GM18508 (cell line): ENCODE data around the gene CBFB.
"Not testable (repeated sequence)": the region's sequence is repeated elsewhere in the genome, so short reads cannot be mapped to it uniquely, and the experiment has no call there.

Source experiments
- ATAC-seq: cut with Tn5 transposase; IDR thresholded peaks from one replicate; pipeline ENCODE4 v1.9.1; 2021; ENCODE audit warnings: moderate number of reproducible peaks; ENCODE audit not compliant: insufficient read depth, unreplicated experiment

CBFB gene

DNA sequence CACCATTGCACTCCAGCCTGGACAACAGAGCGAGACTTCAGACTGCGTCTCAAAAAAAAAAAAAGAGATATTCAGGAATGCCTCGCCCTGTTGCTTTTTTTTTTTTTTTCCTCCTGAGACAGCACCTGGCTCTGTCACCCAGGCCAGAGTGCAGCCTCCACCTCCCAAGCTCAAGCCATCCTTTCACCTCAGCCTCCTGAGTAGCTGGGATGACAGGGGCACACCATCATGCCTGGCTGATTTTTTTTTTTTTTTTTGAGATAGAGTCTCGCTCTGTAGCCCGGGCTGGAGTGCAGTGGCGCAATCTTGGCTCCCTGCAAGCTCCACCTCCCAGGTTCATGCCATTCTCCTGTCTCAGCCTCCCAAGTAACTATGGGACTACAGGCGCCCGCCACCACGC lies 88.8 kb downstream of the CBFB start:
- ATAC-seq = no peak

DNA sequence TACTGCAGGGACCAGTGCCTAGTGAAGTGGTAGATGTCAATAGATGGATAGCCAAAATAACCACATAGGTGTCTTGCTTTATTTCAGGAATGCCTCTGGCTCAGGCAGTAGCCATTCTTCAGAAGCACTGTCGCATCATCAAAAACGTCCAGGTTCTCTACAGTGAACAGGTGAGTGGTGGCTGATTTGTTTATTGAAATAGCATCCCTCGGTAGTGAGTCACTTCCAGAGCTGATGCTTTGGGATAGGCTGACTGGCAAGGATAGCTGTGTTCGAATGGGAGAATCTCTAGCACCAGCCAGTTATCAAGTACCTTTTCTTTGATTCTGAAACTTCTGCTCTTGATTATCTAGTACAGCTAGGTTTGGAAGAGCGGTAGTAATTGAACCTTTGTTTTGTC lies 91.1 kb downstream of the CBFB start:
- ATAC-seq = no peak

DNA sequence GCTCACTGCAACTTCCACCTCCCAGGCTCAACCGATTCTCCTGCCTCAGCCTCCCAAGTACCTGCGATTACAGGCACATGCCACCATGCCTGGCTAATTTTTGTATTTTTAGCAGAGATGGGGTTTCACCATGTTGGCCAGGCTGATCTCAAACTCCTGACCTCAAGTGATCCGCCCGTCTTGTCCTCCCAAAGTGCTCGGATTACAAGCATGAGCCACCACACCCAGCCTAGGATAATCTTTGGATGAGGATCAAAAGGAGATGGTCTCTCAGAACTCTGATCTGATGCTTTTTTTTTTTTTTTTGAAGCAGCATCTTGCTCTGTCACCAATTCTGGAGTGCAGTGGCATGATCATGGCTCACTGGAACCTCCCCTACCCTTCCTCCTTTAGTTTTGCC lies 93.8 kb downstream of the CBFB start:
- ATAC-seq = not testable (repeated sequence)

DNA sequence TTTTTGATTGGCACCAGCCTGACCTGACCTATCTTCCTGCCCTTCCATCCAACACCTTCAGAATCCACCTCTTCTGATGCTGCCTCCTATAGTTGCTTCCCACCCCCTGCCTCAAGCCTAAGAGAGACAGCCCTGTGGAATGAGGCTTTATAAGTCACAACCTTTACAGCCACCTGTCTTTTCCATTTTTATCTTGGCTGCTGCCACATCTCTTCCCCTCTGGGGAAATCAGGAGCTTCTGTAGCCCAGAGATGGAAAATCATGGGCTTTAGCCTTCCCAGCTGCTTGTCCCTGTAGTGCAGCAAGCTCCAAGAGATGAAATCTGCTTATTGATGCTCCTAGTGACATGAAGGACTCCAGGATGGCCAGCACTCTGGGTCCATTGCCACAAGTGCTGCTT lies 99.5 kb downstream of the CBFB start:
- no peak for ATAC-seq

DNA sequence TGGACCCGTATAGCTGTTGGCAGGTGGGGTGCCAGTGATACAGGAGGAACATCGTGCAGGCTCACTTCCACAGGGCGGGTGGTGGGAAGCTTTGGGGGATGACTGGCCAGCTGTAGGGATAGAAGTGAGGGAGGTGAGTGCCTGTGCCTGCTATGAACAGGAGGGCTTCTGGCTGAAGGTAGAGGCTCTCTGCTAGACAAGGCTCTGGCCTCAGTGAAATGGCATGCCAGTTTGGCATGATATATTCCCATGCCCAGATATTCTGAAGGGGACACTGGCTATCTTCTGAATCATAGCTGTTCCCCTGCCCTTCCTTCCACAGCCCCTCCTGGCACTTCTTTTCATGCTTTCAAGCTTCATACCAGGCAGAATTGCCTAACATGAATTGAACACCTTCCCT lies 99.9 kb downstream of the CBFB start:
- no peak for ATAC-seq

DNA sequence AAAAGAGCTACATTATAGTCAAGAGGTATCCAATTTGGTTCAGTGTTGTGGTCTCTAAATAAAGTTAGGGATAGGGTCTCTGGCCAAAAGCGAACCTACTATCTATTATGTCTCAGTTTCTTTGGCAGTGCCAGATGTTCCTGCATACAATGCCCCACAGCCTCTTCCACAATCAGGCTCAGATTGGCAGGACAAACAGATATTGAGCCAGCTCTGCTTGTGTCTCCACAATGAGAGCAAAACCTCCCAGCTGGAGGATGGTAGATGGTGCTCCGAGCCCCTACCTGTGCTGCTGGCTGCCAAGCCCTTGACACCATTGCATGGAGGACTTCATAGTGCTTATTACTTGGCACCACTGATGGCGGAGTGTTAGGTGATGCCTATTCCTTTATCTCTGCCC lies 100.5 kb downstream of the CBFB start:
- no peak for ATAC-seq

DNA sequence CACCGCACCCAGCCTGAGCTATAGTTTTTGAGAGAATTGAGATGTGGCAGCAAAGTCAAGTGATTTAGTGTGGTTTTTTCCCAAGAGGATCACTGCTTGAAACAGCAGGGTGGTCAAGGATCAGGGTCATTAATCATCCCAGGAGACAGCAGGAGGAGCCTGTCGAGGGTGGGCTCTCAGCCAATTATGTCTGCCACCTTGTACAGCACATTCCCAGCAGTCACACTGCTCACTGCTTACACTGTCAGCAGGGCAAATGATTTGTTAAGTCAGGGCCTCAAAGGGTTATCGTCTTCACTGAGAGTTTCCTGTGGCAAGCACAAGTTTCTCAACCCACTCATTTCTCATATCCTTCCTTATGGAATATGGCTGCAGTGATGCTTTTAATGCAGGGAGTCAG lies 108.7 kb downstream of the CBFB start:
- ATAC-seq = no peak

DNA sequence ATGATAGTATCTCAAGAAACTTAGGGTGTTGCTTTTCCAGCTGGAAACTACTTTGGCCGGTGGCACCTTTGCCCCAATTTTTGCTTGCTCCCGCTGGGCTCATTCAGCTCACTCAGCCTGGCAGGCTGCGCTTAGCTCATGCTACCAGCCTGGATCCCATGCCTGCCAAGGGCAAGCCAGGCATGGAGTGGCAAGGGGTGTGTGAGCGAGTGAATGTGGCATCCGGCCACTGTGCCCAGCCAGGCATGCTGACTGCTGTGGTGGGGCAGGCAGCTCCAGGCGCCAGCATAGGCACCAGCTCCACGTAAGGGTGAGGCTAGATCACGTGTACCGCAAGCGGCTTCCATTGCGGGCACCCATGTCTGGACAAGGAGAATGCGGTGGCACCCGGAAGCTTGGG lies 112.4 kb downstream of the CBFB start:
- no peak for ATAC-seq

DNA sequence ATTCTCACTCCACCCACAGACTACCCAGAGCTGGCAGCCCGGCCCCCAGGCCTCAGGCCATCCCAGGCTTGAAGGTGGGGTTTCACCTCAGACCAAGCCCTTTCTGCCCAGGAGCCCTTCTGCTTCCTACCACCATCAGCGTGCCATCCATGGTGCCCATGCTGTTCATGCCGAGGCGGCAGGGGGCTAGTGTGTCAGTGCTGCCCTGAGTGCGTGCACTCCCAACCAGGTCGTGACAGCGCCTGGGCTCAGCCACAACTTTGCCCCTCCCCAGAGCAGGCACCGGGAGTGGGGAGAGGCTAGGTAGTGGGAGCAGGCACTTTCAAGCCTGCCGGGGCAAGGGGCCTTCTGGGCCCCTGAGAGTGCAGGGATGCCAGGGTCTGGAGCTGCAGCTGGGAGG lies 113.4 kb downstream of the CBFB start:
- ATAC-seq = no peak

DNA sequence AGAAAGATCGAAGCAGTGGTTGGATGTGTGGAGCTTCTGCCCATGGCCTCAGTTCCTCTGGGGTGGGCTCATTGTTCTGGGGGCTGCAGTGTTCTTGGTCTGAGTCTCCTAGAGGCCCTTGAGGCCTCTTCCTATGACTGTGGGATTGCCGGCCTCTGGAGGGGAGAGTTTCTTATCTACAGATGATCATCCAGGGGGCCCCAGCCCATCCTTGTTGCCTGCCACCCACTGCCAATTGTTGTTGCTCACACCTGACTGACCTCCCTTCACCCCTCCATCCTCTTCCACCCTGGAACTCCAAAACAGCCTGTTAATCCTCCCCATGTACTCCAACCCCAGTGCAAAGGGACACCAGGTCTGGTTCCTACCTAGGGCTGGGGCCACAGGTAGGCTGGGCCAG lies 116.0 kb downstream of the CBFB start:
- no peak for ATAC-seq

DNA sequence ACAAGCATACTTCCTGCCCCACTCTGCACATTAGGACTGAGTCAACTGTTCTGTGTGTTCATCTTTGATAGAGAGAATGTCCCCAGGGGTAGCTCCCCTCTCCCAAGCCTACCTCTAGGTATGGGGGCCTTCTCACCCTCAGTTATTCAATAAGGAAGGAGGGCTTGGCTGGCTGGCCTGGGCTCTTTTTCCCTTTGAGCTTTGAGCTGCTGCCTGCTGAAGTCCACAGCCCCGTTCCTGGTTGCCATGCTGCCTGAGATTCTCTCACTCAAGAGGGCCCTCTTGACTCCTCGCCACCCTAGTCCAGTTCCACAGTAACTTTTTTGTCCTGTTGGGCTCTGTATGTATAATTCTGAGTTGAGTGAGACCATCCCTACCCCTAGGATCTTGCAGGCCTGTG lies 116.8 kb downstream of the CBFB start:
- ATAC-seq = no peak

DNA sequence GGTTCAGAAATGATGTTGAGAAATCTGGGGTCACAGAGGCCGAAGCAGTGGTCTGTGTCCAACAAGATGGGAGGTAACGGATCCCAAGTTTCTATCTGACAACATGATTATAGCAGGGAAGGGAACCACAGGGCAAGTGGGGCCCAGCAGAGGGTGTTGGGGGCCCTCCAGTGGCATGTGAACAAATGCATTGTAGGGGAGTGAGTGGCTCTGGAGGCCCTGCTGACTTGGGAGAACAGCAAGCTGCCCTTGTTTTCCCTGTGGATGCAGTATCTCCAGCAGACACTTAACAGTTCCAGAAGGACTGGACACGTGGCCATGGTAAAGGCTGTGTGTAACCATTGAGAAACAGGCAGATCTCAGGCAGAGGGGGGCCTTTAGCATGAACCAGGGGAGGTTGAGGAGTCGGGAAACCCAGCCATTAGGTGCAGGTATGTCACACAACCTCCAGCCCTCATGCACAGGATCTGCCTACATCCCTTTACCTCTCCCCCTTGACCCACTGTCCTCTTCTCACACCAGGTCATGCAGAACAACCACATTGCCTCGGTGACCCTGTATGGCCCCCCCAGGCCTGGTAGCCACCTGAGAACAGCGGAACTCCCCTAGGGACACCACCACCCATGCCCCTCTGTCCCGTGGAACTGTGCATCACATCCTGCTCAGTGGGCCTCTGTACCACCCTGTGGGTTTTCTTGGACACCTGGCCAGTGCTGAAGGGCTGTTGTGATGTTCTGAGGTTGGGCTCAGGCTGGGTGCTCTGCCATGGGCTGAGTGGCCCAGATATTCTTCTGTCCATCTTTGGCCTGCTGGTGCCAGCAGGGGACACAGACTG lies 117.8 kb downstream of the CBFB start:
- no peak for ATAC-seq

DNA sequence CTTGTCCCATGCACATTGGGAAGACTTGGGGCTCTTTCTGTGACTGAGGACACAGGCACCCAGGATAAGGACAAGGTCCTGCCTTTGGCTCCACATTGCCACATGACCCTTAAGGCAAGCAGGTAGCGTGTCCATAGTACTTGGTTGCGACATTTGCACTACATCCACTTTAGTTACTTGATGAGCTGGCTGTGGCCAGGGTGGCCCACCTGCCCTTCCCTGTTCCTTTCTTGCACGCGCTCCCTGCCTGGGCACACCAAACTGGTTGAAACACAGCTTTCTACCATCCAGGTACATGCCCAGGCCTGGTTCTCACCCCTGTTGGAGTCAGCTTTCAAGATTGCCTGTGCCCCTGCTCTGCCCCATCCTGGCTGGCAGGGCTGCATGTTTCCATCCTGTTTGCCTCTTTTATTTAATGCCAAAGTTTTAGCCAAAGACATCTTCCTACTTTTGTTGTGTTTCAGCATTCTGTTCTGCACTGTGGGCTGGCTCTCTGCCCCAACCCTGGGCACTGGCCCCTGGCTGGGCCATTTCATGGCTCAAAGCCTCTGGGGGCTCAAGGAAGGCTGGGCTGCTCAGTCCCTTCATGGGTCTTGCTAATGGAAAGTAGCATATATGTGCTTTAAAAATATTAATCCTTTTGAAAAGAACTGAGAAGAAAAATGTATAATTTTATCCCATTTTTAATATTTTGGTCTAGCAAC lies 118.6 kb downstream of the CBFB start:
- ATAC-seq = no peak

DNA sequence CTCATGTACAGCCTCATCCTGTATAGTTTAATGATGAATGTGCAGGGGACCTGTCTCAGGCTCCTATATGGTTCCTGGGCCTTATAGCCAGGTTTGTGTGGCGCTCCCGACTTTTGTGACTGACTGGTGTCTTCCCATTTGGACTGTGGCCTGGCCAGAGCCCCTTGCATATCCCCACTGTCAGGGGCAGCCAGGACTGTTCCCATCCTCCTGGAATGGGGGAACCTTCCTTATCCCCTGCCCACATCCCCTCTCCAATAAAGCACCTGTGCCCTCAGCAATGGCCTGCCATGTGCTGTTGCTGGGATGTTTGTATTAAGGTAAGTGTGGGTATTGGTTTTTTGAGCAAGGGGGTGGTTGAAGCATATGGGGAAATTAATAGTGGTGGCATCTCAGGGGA lies 119.3 kb downstream of the CBFB start:
- no peak for ATAC-seq

DNA sequence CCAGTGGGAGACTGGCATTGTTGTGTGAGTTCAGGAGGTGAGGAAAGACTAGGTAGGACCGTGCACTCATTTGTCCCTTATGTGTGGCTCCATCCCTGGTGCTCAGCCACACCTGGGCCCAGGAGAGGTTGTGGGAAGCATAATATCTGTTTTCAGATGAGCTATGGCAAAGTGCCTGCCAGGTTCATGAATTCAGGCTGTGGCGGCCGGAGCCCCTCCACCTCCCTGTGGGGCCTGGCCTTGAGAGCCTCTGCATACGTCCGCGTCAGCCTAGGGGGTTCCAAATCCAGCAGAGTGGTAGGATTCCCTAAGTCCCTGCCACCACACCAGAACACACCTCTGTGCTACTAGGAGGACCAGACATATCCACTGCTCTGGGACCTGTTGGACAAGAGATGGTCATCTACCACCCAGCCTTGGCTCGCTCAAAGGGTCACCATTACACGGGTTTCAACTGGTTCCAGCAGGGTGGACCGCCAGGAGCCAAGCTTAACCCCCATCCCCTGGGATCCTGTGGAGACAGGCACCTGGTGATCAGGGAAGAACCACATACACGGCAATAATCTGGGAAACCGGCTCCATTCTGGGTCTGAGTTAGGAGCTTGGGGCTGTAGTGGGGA lies 119.8 kb downstream of the CBFB start:
- ATAC-seq = no peak

DNA sequence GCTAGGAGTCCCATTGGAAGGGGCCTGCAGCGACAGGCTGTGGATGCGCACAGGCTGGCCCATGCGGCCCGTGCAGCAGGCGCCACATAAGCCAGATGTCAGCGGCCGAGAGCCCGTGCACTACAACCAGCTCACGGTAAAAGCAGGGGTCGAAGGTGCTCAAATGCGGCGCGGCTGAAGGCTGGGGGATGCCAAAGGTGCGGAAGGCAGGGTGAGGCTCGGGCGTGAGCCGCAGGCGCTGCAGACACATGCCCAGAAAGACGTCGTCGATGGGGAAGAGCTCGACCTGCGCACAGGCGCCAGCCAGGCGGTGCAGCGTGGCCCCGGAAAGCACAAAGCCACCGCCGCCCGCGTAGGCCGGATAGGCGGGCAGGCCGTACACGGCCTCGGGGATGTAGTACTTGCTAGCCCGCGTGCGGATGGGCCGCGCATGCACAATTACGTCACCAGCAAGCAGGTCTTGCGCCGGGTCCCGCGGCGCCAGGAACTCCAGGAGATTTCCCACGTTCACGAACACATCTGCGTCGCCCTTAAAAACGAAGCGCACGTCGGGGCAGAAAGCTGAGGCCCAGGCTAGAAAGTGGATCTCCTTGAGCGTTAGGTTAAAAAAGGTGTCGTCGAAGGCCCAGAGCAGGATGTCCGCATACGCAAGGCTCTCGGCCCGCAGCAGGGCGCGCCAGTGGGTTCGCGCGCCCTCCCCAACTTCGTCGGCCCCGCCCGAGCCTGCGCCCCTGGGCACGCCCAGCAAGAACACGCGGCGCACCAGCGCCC lies 120.5 kb downstream of the CBFB start:
- no peak for ATAC-seq

DNA sequence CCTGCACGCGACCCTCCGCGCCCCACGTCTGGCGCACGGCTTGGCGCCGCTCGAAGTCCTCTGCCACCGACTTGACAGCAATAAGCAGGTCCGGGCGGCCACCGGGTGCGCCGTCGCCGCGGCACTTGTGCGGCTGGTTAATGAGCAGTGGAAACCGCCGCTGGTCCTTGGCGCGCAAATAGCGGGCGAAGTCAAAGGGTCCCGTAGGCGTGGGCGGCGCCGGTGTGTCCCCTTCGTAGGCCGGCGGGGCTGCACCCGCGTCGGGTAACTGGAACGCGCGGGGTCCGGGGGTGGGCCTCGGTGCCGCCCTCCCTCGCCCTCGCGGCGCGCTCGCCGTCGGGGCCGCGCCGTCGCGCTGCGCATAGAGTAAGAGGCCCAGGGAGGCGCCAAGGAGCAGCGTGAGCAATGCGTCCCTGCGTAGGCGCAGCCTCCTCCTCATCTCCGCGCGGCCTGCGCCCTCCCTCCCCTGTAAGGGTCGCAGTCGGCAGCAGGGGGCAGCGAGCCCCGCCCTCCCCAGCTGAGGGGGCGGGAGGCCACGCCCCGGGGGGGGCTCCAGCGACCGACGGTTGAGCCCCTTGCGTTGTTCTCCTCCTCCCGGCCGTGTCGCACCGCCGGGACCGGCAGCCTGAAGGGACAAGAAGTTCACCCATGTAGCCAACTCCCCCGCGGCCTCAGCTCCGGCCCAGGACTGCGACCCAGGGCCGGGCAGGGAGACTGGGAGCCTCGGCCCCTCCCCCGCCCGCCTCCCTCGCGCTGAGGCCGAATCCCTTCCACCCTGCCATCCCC lies 121.3 kb downstream of the CBFB start:
- ATAC-seq = no peak
